ENCODE results near the gene LRP5.
"Not testable (repeated sequence)": the region's sequence is repeated elsewhere in the genome, so short reads cannot be mapped to it uniquely, and the experiment has no call there.

Gene LRP5

DNA sequence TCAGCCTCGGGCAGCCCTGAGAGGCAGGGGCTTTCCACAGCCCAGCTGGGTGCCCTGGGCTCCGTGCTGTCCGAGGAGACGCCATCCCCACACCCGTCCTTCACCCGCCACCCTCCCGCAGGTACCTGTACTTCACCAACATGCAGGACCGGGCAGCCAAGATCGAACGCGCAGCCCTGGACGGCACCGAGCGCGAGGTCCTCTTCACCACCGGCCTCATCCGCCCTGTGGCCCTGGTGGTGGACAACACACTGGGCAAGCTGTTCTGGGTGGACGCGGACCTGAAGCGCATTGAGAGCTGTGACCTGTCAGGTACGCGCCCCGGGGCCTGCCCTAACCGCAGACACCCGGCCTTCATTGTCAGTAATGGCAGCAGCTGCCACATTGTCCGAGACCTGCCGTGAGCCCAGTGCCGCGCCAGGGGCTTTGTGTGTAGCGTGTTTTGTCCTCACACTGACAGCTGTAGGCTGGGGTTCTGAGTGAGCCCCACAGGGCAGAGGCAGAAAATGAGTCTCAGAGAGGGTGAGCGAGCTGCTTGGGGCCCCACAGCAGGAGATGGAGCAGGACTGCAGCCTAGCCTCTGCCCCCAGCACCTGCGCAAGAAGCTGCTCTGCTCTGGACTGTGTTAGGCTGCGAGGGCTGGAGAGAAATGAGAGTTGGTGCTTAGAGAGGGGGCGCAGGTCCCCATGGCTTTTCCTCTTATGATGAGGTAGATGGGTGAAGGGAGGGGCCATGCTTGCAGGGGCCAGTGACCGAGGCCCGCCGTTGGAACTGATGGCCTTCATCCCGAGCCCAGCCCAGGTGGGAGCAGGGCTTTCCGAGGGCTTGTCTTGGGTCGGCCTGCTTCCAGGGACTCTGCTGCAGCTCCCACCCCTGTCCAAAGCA lies 112.8 kb downstream of the LRP5 start:
- no peak for DNase-seq

GRCh38 chr11:68425866-68426380 lies 113.5 kb downstream of the LRP5 start:
- no peak for DNase-seq

- DNase-seq: no peak
Observed at GRCh38 chr11:68429661-68430060, 117.3 kb downstream of the LRP5 start.

DNA sequence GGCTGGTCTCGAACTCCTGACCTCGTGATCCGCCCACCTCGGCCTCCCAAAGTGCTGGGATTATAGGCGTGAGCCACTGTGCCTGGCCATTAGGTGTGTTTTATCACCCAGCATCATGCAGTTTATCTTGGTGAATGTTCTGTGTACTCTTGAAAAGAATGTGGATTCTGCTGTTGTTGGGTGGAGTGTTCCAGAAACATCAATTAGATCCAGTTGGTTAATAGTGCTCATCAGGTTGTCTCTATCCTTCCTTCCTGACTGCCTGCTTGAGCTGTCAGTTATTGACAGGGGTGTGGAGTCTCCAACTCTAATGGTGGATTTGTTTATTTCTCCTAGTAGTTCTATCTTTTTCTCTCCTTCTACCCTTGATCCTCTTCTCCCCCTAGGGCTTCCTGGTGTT lies 118.0 kb downstream of the LRP5 start:
- no peak for DNase-seq

- no peak for DNase-seq
Observed at GRCh38 chr11:68430801-68431200, 118.4 kb downstream of the LRP5 start.

DNA sequence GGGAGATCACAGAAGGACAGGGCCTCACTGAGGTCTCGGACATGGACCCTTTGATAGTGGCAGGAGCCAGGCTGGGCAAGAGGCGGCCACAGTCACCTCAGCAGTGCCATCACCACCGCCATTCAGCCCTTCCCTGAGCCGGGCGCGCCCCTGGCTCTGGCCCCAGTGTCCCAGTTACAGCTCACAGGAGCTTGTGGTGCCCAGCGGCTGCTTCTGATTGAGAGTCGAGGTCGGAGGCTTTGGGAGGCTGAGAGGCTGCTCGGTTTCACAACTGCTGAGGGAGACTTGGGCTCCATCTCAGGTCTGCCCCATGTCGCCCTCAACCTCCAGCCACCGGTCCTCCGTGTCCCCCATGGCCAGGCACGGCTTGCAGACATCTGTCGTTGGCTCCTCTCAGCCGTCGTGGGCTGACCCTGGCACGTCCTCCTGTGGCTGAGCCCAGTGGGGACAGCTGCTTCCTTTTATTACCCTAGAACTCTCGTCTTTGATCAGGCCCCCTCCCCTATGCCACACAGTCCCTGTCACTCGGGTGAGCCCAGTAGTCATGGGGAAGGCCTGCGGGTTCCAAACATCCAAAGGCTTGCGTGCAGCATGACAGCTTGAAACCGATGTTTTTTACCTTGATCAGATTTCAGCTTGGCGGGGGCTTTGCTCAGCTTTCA lies 119.7 kb downstream of the LRP5 start:
- no peak for DNase-seq

- DNase-seq: no peak
Observed at GRCh38 chr11:68432874-68433273, 120.5 kb downstream of the LRP5 start.

DNA sequence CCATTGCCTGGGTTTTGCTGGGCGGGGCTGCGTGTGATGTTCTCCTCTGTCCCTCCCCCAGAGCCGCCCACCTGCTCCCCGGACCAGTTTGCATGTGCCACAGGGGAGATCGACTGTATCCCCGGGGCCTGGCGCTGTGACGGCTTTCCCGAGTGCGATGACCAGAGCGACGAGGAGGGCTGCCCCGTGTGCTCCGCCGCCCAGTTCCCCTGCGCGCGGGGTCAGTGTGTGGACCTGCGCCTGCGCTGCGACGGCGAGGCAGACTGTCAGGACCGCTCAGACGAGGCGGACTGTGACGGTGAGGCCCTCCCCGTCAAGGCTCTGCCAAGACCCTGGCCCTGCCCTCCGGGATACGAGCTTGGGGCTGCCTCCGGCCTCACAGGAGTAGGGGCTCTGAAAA lies 121.2 kb downstream of the LRP5 start:
- DNase-seq: no peak

GRCh38 chr11:68434159-68434558 lies 121.8 kb downstream of the LRP5 start:
- DNase-seq: not testable (repeated sequence)

GRCh38 chr11:68436162-68436888 lies 123.9 kb downstream of the LRP5 start:
- DNase-seq: no peak

- DNase-seq: no peak
Observed at GRCh38 chr11:68436985-68437926, 124.9 kb downstream of the LRP5 start.

DNA sequence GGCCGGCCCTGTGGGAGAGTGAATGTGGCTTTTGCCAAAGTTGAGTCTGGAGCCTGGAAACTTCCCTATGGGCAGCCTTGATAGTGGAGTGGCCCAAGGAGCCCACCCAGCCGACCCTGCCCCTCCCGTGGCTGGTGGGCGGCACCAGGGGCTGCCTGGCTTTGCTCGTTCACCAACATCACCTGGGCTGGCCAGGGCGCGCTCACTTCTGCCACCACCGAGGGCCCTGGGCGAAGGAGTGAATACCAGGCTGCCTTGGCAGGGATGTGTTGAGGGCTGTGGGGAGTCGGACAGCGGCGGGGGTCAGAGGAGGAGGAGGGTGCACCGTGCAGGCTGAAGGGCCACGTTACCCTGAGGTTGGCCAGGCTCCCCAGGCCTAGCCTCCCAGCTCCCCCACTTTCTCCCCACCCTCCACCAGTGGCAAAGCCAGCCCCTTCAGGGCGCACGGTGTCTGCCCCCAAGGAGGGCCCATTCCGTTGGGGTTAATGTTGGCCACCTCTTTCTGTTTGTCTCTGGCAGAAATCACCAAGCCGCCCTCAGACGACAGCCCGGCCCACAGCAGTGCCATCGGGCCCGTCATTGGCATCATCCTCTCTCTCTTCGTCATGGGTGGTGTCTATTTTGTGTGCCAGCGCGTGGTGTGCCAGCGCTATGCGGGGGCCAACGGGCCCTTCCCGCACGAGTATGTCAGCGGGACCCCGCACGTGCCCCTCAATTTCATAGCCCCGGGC lies 125.7 kb downstream of the LRP5 start:
- no peak for DNase-seq

DNA sequence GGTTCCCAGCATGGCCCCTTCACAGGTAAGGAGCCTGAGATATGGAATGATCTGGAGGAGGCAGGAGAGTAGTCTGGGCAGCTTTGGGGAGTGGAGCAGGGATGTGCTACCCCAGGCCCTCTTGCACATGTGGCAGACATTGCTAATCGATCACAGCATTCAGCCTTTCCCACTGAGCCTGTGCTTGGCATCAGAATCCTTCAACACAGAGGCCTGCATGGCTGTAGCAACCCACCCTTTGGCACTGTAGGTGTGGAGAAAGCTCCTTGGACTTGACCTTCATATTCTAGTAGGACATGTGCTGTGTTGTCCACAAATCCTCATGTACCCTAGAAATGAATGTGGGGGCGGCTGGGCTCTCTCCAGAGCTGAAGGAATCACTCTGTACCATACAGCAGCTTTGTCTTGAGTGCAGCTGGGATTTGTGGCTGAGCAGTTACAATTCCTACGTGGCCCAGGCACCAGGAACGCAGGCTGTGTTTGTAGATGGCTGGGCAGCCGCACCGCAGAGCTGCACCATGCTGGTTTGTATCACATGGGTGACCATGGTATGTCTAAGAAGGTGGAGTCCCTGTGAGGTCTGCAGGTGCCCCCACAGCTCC lies 126.4 kb downstream of the LRP5 start:
- DNase-seq: no peak

- no peak for DNase-seq
Observed at GRCh38 chr11:68439355-68440065, 127.1 kb downstream of the LRP5 start.

DNA sequence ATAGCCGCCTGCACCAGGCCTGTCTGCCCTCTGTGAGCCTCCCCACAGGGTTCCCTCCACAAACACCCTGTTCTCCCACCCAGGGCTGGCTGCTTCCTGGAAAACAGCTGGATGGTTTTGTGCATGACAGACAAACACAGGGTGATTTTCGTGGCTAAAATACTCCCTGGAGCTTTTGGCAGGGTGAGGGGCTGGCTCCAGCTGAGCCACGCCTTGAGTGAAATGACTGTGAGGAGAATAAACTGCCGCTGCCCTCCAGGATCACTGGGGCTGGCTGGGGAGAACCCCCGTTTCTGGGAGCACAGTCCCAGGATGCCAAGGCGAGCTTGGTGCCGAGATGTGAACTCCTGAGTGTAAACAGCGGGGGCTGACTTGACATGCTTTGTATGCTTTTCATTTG lies 127.8 kb downstream of the LRP5 start:
- DNase-seq: no peak

- DNase-seq: no peak
Observed at GRCh38 chr11:68441466-68442230, 129.3 kb downstream of the LRP5 start.

GRCh38 chr11:68442433-68442832 lies 130.0 kb downstream of the LRP5 start:
- DNase-seq: no peak

GRCh38 chr11:68444566-68444965 lies 132.2 kb downstream of the LRP5 start:
- no peak for DNase-seq

DNA sequence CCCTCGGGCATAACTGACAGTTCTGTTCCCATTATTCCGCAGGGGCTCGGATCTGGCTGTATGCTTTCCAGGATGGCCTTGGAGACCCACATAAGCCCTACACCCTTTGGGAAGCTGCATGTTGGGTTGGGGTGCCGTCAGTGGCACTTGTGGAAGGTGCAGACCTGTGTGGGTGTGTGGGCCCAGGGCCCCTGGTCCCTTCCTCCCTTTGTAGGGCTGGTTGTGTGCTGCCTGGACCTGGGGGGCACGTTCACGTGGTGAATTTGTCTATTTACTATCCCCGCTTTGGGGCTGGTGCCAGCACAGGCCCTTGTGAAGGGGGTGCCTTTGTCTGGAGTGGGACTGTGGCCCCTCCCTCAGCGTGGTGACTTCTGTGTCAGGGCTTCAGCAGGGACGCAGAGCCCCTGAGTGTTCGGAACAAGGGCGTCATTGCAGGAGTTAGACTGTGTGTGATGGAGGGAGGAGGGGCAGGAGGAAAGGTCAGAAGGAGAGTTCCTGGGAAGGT lies 133.2 kb downstream of the LRP5 start:
- DNase-seq: no peak

All from DMS 273 treated with DMSO at 0.1 percent for 48 hours (cell line).